Upper lobe of right lung (tissue), 1 donor: ENCODE data around the gene MORC1. TPM values are rescaled to one million over a fixed set of nuclear protein-coding genes. Genes with fewer than 3 reads are reported as not detected.

Experiments used
- ATAC-seq: fragments of 200-7000 bp; cut with Tn5 transposase; one replicate; pipeline ENCODE4 v1.9.1; 2020; ENCODE audit warnings: mild to moderate bottlenecking, moderate library complexity
- DNase-seq: peaks from one replicate; pipeline ENCODE4 v3.0.0-alpha.2; 2020
- H3K27ac ChIP-seq: fragments of 200-600 bp; one replicate; pipeline ENCODE4 v1.8.0; 2022
- H3K27me3 ChIP-seq: fragments of 200-600 bp; one replicate; pipeline ENCODE4 v1.8.0; 2022; ENCODE audit warnings: mild to moderate bottlenecking
- H3K36me3 ChIP-seq: fragments of 200-600 bp; one replicate; pipeline ENCODE4 v1.8.0; 2022
- H3K4me1 ChIP-seq: fragments of 200-600 bp; one replicate; pipeline ENCODE4 v1.8.0; 2022
- H3K4me3 ChIP-seq: fragments of 200-600 bp; one replicate; pipeline ENCODE4 v1.8.0; 2022; ENCODE audit warnings: mild to moderate bottlenecking
- H3K9me3 ChIP-seq: fragments of 200-600 bp; one replicate; pipeline ENCODE4 v1.8.0; 2022
- CTCF ChIP-seq: fragments of 200-600 bp; IDR thresholded peaks from one replicate; pipeline ENCODE4 v1.8.0; 2022; ENCODE audit warnings: antibody characterized with exemption
- intact Hi-C: fragments of 100-400 bp; cut with DNase I; formaldehyde crosslinking; loops from one replicate; pipeline ENCODE4 v1.11.0; 2022
- total RNA-seq: library from RNA; stranded (reverse); fragmentation: NEBNext Ultra II Directional; extraction: Animal tissue kit (Norgen Biotek cat#: 25700); gene quantifications from one replicate; pipeline ENCODE4 v1.2.1, GENCODE V29; 2021
- donor health status: DM: no; HTN: yes; CAD: no; lungs with severe emphysema.

MORC1 gene
- total RNA-seq, 1 donor from 2014 or later: not detected

GRCh38 chr3:109116031-109116430 is 1.9 kb downstream of the MORC1 start:
- Histone ChIP-seq H3K9me3 (no peaks in the 10 kb centered on the region), H3K27ac (no peak overlapping the region), H3K36me3 (no peaks in the 10 kb centered on the region), H3K4me3 (no peak overlapping the region), H3K27me3 (no peaks in the 10 kb centered on the region), H3K4me1 (no peaks in the 10 kb centered on the region)
- intact Hi-C loops: no loop called here
- DNase-seq: no peak
- TF ChIP-seq CTCF: no peak
- no peak for ATAC-seq

- intact Hi-C loops: no loop called here
- no peaks in the 10 kb centered on the region for H3K4me1 ChIP-seq
- no peak for TF ChIP-seq CTCF
- H3K36me3 ChIP-seq: no peaks in the 10 kb centered on the region
- H3K27me3 ChIP-seq: no peaks in the 10 kb centered on the region
- DNase-seq (no peak), ATAC-seq (no peak)
- H3K27ac ChIP-seq: no peak overlapping the region
- no peak overlapping the region for H3K4me3 ChIP-seq
- H3K9me3 ChIP-seq: no peaks in the 10 kb centered on the region
Measured at GRCh38 chr3:109115451-109115850, 2.5 kb downstream of the MORC1 start.

GRCh38 chr3:109114746-109115145 is 3.2 kb downstream of the MORC1 start:
- ATAC-seq (no peak), DNase-seq (no peak)
- no peak overlapping the region for H3K27ac ChIP-seq
- no peak for TF ChIP-seq CTCF
- H3K4me1 ChIP-seq: no peaks in the 10 kb centered on the region
- intact Hi-C loops: no loop called here
- no peaks in the 10 kb centered on the region for H3K27me3 ChIP-seq
- no peaks in the 10 kb centered on the region for H3K36me3 ChIP-seq
- H3K9me3 ChIP-seq: no peaks in the 10 kb centered on the region
- no peak overlapping the region for H3K4me3 ChIP-seq

GRCh38 chr3:109112946-109113760 is 4.8 kb downstream of the MORC1 start:
- intact Hi-C loops: no loop called here
- Histone ChIP-seq H3K27me3 (no peaks in the 10 kb centered on the region), H3K27ac (no peak overlapping the region), H3K4me1 (no peaks in the 10 kb centered on the region), H3K4me3 (no peak overlapping the region), H3K36me3 (no peaks in the 10 kb centered on the region), H3K9me3 (no peaks in the 10 kb centered on the region)
- TF ChIP-seq CTCF: no peak
- ATAC-seq (no peak), DNase-seq (no peak)

GRCh38 chr3:109109574-109109973 is 8.4 kb downstream of the MORC1 start:
- DNase-seq: no peak
- H3K4me1 ChIP-seq: no peaks in the 10 kb centered on the region

More at GRCh38 chr3:109109574-109109973, 8.4 kb downstream of the MORC1 start:
- H3K27ac ChIP-seq: no peak overlapping the region
- H3K4me3 ChIP-seq: no peak overlapping the region
- no peak for ATAC-seq
- H3K9me3 ChIP-seq: no peaks in the 10 kb centered on the region
- TF ChIP-seq CTCF: no peak
- H3K36me3 ChIP-seq: no peaks in the 10 kb centered on the region
- no peaks in the 10 kb centered on the region for H3K27me3 ChIP-seq
- intact Hi-C loops: no loop called here
